Epidermal melanocyte (primary cell): ENCODE measurements around the gene AFP.

Experiments used
- DNase-seq: peaks from one replicate; pipeline ENCODE4 v3.0.0; 2011; ENCODE audit warnings: low spot score; ENCODE audit not compliant: insufficient read length

The AFP gene

DNA sequence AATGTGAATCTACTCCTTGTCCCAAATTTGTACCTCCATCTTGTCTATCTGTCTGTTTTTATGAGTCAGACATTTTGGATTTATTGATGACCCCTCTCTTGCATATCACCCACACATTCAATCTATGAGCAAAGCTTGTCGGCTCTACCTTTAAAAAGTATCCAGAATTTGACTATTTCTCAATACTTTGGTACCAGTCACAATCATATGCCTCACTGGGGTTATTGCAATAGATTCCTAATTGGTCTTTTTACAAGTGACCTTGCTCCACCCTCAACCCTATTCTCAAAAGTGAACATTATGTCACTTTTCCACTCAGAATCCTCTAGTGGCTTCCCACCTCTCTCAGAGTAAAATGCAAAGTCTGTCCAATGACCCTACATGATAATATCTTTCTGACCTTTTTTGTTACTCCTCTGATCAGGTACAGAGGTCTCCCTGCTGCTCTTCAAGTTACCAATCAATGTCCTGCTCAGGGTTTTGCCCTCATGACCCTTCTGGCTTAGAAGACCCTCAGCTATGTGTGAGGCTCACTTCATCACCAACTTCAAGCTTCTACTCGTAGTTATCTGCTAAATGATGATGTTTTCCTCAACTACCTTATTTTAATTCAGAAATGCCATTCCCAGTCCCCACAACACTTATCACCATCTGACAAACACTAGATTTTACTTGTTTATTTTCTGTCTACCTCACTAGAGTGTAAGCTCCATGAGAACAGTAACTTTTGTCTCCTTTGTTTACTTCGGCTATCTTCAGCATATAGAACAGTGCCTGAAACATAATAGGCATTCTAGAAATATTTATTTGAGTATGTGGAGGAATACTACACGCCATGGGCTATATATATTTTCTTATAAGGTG lies 22.4 kb downstream of the AFP start:
- no peak for DNase-seq

DNA sequence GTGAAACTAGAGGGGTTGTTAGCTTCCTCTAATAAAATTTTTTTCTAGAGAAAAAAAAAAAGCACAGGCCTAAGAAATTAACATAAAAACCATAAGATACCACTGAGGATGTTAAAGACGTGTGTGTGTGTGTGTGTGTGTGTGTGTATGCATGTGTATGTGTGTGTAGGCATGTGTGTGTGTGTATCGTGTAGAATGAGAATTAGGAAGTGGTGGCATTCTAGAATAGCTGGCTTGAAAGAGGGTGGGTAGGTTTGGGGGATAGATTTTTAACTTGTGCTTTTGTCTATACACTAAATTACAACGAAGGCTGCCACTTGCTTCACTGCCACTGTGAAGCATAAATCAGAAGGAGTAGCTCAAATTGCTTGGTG lies 23.0 kb downstream of the AFP start:
- DNase-seq, result no peak

DNA sequence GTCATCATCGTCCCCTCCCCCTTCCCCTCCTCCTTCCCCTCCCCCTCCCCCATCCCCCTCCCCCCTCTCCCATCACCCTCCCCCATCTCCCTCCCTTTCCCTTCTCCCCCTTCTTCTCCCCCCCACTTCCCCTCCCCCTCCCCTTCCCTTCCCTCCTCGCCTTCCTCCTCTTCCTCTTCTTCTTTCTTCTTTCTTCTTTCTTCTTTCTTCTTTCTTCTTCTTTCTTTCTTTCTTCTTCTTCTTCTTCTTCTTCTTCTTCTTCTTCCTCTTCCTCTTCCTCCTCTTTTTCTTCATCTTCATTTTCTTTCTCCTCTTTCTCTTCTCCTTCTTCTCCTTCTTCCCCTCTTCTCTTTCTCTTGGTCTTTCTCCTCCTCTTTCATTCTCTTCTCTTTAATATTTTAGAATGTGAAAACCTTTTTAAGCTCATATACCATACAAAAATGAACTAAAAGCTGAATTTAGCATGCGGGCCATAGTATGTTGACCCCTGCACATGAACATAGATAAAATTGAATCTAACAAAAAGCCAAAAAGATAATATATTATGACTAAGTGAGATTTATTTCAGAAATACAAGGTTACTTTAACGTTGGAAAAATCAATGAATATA lies 25.0 kb downstream of the AFP start:
- DNase-seq, result no peak

DNA sequence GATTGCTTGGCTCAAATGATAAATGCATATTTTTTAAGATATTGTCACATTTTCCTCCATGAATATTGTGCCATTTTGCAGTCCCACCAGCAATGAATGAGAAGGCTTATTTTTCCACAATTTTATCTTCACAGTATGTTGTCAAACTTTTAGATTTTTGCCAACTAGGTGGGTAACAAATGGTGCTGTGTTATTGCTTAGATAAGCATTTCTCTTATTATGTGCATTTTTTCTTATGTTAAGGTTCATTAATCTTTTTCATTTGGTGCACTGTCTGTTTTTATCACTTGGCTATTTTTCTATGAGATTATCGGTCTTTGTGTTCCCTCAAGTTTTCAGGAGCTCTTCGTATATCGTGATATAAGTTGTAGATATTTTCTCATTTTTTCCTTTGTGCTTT lies 32.1 kb downstream of the AFP start:
- DNase-seq, result no peak

DNA sequence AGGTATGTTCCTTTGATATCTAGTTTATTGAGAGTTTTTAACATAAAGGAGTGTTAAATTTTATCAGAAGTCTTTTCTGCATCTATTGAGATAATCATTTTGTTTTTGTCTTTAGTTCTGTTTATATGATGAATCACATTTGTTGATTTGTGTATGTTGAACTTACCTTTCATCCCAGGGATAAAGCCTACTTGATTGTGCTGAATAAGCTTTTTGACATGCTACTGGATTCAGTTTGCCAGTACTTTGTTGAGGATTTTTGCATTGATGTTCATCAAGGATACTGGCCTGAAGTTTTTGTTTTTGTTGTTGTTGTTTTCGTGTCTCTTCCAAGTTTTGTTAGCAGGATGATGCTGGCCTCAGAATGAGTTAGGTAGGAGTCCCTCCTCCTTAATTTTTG lies 34.7 kb downstream of the AFP start:
- DNase-seq, result no peak

DNA sequence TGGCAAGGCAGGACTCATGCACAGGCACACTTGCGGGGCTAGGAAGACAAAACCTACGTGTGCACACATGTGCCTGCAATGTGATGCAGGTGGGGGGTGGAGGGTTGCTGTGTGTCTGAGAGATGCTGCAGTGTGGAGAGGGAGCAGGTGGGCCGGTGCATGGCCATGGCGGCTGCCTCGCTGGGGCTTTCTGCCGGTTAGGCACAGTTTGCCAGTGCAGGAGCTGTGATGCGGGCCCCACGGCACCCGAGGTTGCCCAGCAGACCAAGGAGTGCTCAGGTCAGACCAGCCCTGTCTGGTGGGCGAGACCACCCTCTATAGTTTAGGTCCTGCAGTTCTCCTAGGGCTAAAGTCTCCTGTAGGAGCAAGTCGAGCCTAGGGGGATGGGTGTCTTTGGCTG lies 41.2 kb downstream of the AFP start:
- no peak for DNase-seq

DNA sequence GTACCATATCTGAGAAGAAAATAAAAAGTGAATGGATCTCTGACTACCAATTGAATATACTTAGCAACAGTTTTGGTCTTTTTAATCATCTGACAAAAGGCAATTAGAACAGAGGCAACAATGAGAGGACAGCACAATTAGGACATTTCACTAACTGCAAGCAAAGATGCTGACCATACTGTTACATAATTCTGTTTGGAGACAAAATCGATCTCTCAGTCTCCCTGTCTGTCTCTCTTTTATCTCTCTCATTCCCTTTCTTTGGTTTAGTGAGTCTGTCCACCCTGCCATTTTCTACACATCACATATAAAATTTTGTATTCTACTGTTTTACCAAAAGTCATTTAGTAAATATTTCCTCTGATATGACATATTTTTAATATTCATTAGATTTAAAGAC lies 43.3 kb downstream of the AFP start:
- DNase-seq, result no peak

DNA sequence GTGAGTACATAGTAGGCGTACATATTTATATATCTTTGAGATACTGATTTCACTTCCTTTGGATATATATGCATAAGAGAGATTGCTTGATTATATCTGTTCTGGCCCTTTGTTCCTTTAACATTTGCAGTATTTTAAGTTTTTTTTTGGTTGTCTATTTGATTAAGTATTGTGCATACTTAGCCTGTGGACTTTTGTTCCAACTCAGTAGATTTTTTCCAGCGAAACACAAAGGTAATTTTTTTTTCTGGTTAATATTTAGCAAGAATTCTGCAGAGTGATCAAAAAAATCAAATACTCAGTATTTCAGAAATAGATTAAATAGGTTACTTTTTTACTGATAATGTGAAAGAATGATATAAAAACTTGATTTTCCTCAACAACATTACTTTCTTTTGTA lies 45.3 kb downstream of the AFP start, which contains the start of gene AFM:
AFM (plus strand) TSS at position 388 of the 400 bp plus-strand sequence. CDS start 31 bp downstream, outside the sequence.
- DNase-seq, result no peak

DNA sequence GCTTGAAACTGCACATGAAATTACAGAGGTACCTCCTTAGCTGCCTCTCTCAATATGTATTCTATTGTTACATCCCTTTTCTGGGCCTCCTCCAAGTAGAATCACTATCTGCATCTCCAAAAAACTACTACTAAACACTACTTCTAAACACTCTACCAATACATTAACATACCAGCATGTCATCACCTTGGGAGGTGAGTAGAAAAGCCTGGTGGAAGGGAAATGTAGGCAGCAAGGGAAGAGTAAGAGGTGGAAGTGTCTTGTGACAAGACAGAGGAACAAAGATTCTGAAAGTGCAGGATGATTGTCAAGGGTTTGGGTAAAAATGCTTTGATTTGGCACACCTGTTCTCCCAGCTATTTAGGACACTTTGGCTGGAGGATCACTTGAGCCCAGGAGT lies 49.1 kb downstream of the AFP start:
- DNase-seq, result no peak

DNA sequence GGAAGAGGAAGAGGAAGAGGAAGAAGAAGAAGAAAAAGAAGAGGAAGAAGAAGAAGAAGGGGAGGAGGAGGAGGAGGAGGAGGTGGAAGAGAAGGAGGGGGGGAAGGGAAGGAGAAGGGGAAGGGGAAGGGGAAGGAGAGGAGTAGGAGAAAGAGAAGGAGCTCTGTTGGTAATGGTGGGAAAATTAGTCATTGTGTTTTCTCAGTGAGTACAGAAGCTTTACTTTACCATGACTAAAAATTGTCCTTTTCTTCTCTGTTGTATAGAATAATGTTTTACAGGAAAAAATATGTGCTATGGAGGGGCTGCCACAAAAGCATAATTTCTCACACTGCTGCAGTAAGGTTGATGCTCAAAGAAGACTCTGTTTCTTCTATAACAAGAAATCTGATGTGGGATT lies 49.6 kb downstream of the AFP start:
- DNase-seq, result no peak

DNA sequence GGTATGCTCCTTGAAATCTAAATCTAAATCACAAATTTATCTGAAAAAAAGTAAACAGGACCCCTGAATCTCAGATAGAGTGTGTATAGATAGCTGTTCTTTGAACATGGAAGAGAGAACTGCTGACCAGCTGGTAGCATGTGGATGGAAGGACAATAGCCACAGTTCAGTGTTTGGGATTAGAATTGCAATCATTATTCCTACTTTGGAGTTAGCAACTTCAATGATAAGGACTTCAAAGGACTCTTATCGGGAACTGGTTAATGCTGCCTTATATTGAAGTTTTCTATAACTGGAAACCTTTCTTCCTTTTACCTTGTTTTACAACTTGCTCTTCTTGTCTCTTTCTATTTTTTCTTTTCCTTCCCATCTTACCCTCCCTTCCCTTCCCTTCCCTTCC lies 50.5 kb downstream of the AFP start:
- no peak for DNase-seq

DNA sequence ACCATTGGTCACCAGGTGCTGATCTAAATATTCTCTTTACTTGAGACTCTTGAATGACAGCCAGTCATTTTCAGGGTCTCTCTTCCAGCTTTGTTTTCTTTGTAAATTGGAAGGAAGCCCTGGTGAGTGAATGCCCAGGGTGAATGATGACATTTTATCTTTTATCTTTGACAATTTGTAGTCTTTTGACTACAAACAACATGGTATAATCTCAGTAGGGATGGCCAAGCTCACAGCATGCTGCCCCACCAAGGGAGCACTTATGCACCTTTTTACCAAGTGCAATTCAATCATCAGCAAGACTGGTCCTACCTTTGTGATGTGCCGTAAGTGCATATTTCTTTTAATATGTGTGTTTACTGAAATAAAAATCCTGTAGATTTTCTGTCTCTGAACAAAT lies 51.2 kb downstream of the AFP start:
- DNase-seq, result no peak

DNA sequence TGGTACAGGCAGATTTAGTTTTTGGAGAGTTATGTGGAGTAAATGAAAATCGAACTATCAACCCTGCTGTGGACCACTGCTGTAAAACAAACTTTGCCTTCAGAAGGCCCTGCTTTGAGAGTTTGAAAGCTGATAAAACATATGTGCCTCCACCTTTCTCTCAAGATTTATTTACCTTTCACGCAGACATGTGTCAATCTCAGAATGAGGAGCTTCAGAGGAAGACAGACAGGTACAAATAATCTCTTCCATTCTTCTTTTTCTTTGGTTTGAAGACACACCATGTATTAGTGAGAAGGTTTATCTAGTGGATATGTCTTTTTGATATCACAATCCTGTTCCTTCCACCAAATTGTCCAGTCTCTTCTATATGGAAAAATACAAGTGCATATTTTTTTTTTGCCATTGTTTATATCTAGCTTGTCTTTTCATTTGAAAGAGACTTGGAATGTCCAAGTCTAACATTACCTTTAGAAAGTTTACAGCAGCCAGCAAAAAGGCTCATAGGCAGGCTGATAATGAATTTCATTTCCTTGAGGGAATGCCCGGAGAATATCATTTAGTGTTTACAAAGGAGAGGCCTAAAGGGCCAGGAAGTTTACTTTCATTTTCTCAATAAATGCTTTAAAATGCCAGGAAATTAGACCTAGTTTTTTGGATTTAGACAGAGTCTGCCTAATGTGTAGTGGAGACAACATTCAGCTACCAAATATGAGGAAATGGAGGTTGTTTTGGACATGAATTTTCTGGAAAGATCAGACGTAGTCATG lies 64.2 kb downstream of the AFP start:
- no peak for DNase-seq

DNA sequence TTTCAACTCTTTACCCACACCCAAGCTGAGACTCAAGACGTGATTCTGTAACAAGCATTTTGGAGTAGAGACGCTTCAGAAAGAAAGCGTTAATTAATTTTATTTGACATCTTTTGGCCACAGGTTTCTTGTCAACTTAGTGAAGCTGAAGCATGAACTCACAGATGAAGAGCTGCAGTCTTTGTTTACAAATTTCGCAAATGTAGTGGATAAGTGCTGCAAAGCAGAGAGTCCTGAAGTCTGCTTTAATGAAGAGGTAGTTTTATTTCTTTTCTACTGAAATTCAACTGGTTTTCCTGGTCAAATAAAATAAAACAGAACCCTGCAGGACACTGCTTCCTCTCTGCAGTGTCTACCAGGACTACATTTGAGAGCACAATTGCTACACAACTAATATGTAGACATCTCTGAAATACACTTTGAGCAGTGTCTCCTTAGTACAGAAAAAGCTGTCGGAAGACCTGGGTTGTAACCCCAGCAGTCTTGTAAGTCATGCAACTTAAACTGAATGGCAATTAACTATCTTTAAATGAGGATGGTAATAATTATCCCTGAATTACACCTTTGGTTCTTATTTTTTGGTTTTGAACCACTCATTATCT lies 65.7 kb downstream of the AFP start:
- DNase-seq, result no peak

DNA sequence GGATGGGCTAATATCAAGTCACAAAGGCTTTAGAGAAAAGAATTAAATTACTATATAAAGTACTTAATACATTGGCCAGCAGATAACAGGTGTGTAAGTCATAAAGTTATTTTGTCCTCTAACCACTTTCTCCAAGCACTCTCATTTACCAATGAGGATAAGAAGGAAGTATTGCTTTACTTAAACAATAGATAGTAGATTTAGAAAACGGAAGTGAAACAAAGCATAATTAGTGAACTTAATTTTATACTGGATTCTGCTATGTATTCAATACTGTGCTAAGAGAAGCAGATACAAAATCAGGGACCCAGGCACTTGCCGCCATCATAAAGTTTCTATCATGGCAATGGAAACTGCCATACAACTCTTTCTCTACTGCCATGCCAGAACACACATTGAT lies 69.5 kb downstream of the AFP start:
- no peak for DNase-seq
